Epithelial cell of esophagus (primary cell): Measurements from ENCODE around the gene PSEN1.

Source experiments
- DNase-seq: peaks from one replicate; pipeline ENCODE4 v3.0.0; 2010; ENCODE audit warnings: low read depth
- H3K4me3 ChIP-seq: 2 replicates; pipeline ENCODE4 v1.5.1; 2011; ENCODE audit warnings: mild to moderate bottlenecking, low read length, control low read depth
- CTCF ChIP-seq: IDR thresholded peaks from 2 replicates; pipeline ENCODE4 v1.5.1; 2011; ENCODE audit warnings: low read depth, mild to moderate bottlenecking, low read length, control low read depth, inconsistent platforms; ENCODE audit not compliant: insufficient read depth; ENCODE audit errors: missing control alignments

Gene PSEN1

GRCh38 chr14:73198253-73198652 is 61.9 kb downstream of the PSEN1 start:
- DNase-seq, result no peak
- no peak for TF ChIP-seq CTCF
- H3K4me3 ChIP-seq, result no peak overlapping the region

- TF ChIP-seq CTCF, result no peak
- no peak for DNase-seq
- no peak overlapping the region for H3K4me3 ChIP-seq
Observed at GRCh38 chr14:73203527-73203926, 67.2 kb downstream of the PSEN1 start.

- no peak overlapping the region for H3K4me3 ChIP-seq
- DNase-seq, result no peak
- no peak for TF ChIP-seq CTCF
Observed at GRCh38 chr14:73207615-73208014, 71.3 kb downstream of the PSEN1 start.

GRCh38 chr14:73208390-73208789 is 72.1 kb downstream of the PSEN1 start:
- H3K4me3 ChIP-seq, result no peak overlapping the region
- no peak for DNase-seq
- TF ChIP-seq CTCF, result no peak

GRCh38 chr14:73208846-73209245 is 72.5 kb downstream of the PSEN1 start:
- H3K4me3 ChIP-seq, result no peak overlapping the region
- DNase-seq, result no peak
- TF ChIP-seq CTCF, result no peak

- no peak for TF ChIP-seq CTCF
- no peak overlapping the region for H3K4me3 ChIP-seq
- DNase-seq, result peak; percentile 43
Observed at GRCh38 chr14:73209953-73210352, 73.6 kb downstream of the PSEN1 start.

GRCh38 chr14:73211251-73212040 is 75.1 kb downstream of the PSEN1 start:
- TF ChIP-seq CTCF, result no peak
- DNase-seq, result no peak
- no peak overlapping the region for H3K4me3 ChIP-seq
